Measurements from ENCODE around the gene FAT1.

FAT1 gene

DNA sequence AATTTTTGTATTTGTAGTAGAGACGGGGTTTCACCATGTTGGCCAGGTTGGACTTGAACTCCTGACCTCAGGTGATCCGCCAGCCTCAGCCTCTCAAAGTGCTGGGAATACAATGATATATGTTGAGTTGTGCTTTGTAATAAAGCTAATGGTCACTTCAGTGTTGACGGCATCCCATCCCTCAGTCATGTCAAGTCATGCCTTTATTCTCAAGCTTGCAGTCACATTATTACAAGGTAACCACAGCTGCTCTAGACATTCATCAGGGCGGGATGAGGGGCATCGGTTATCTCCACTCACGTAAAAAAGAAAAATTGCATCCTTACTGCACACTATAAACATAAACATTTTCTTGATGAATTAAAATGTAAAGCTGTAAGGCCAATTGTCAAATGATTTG, 12.8 kb upstream of the FAT1 start:
- H3K4ac ChIP-seq (ENCODE audit: low read length): no peak overlapping the region
- no peak overlapping the region for H4K91ac ChIP-seq (ENCODE audit: low read depth, low read length, poor library complexity)
- no peaks in the 10 kb centered on the region for H3K36me3 ChIP-seq (replicated peaks in 1 of 2; ENCODE audit: control insufficient read depth in 2 of 2, insufficient read depth in 2 of 2, low read length in 2 of 2)
- no peaks in the 10 kb centered on the region for H3K79me1 ChIP-seq (ENCODE audit: low read depth, low read length)
- H4K8ac ChIP-seq (ENCODE audit: low read depth, low read length): no peak overlapping the region
- no peak overlapping the region for H3K4me3 ChIP-seq (ENCODE audit: low read length in 2 of 2)
- H3K14ac ChIP-seq (ENCODE audit: low read length): no peak overlapping the region
- H3K18ac ChIP-seq (ENCODE audit: low read length): no peak overlapping the region
- H2AFZ ChIP-seq (ENCODE audit: low read length): no peak overlapping the region
- H3K23ac ChIP-seq (ENCODE audit: low read depth, low read length, poor library complexity): no peak overlapping the region
- H2BK15ac ChIP-seq (ENCODE audit: low read length): no peak overlapping the region
- DNase-seq (ENCODE audit: low spot score): no peak
- H3K4me1 ChIP-seq (ENCODE audit: control insufficient read depth in 2 of 2, insufficient read depth in 1 of 2, low read depth in 1 of 2, low read length in 2 of 2): peaks cover 0 to 1% of the 10 kb centered on the region in 2 donors
- no peak overlapping the region for H3K9ac ChIP-seq (ENCODE audit: low read depth, low read length, poor library complexity)
- H2BK12ac ChIP-seq (ENCODE audit: low read length): no peak overlapping the region
- H2BK120ac ChIP-seq (ENCODE audit: low read depth, low read length): no peak overlapping the region
- no peak overlapping the region for H3K27ac ChIP-seq (replicated peaks; ENCODE audit: low read length)
- H2BK5ac ChIP-seq (ENCODE audit: low read length): no peak overlapping the region
- no peak overlapping the region for H2AK5ac ChIP-seq (ENCODE audit: low read depth, low read length)
- WGBS, 2 donors (ENCODE audit: extremely low coverage in 2 of 2, insufficient read length in 2 of 2, insufficient replicate concordance in 1 of 2): no CpG with 5 or more reads among the region's 6 CpGs
- no peaks in the 10 kb centered on the region for H3K27me3 ChIP-seq (ENCODE audit: control insufficient read depth in 3 of 3, insufficient read depth in 3 of 3, low read depth in 1 of 3, low read length in 3 of 3)
- no peaks in the 10 kb centered on the region for H3K9me3 ChIP-seq (replicated peaks in 1 of 2; ENCODE audit: control insufficient read depth in 2 of 2, insufficient read depth in 1 of 2, low read depth in 1 of 2, low read length in 2 of 2)
- no peak overlapping the region for H3K4me2 ChIP-seq (ENCODE audit: insufficient read depth, low read length, poor library complexity, severe bottlenecking)

DNA sequence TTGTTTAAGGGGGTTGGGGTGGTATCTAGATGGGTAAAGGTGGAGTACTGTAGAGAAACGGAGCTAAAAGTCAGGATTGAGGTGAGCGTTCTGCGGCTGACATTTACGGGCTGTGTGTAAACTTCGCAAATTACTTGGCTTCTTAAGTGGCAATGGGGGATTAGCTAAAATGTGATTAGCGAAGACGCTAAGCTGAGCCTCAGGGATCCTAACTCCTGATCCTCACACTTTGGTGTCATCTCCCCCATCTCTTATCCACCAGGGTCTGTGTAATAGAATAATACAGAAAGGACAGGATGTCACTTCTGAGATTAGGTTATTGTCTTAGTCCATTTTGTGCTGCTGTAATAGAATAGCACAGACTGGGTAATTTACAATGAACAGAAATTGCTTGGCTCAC, 10.6 kb upstream of the FAT1 start:
- no peak overlapping the region for H4K91ac ChIP-seq (ENCODE audit: low read depth, low read length, poor library complexity)
- H3K79me1 ChIP-seq (ENCODE audit: low read depth, low read length): no peaks in the 10 kb centered on the region
- no peak overlapping the region for H3K27ac ChIP-seq (replicated peaks; ENCODE audit: low read length)
- H3K4me1 ChIP-seq (ENCODE audit: control insufficient read depth in 2 of 2, insufficient read depth in 1 of 2, low read depth in 1 of 2, low read length in 2 of 2): peaks cover 0 to 1% of the 10 kb centered on the region in 2 donors
- H3K4ac ChIP-seq (ENCODE audit: low read length): no peak overlapping the region
- H3K4me3 ChIP-seq (ENCODE audit: low read length in 2 of 2): no peak overlapping the region
- no CpG with 5 or more reads among the region's 7 CpGs for WGBS, 2 donors (ENCODE audit: extremely low coverage in 2 of 2, insufficient read length in 2 of 2, insufficient replicate concordance in 1 of 2)
- H3K14ac ChIP-seq (ENCODE audit: low read length): no peak overlapping the region
- no peak overlapping the region for H3K18ac ChIP-seq (ENCODE audit: low read length)
- no peak for DNase-seq (ENCODE audit: low spot score)
- no peak overlapping the region for H3K9ac ChIP-seq (ENCODE audit: low read depth, low read length, poor library complexity)
- H3K4me2 ChIP-seq (ENCODE audit: insufficient read depth, low read length, poor library complexity, severe bottlenecking): no peak overlapping the region
- no peak overlapping the region for H4K8ac ChIP-seq (ENCODE audit: low read depth, low read length)
- H2BK12ac ChIP-seq (ENCODE audit: low read length): no peak overlapping the region
- H2BK15ac ChIP-seq (ENCODE audit: low read length): no peak overlapping the region
- no peak overlapping the region for H3K23ac ChIP-seq (ENCODE audit: low read depth, low read length, poor library complexity)
- H3K36me3 ChIP-seq (replicated peaks in 1 of 2; ENCODE audit: control insufficient read depth in 2 of 2, insufficient read depth in 2 of 2, low read length in 2 of 2): no peaks in the 10 kb centered on the region
- H2BK5ac ChIP-seq (ENCODE audit: low read length): no peak overlapping the region
- H2AFZ ChIP-seq (ENCODE audit: low read length): no peak overlapping the region
- H2AK5ac ChIP-seq (ENCODE audit: low read depth, low read length): no peak overlapping the region
- no peak overlapping the region for H2BK120ac ChIP-seq (ENCODE audit: low read depth, low read length)
- H3K9me3 ChIP-seq (replicated peaks in 1 of 2; ENCODE audit: control insufficient read depth in 2 of 2, insufficient read depth in 1 of 2, low read depth in 1 of 2, low read length in 2 of 2): no peaks in the 10 kb centered on the region
- H3K27me3 ChIP-seq (ENCODE audit: control insufficient read depth in 3 of 3, insufficient read depth in 3 of 3, low read depth in 1 of 3, low read length in 3 of 3): no peaks in the 10 kb centered on the region

DNA sequence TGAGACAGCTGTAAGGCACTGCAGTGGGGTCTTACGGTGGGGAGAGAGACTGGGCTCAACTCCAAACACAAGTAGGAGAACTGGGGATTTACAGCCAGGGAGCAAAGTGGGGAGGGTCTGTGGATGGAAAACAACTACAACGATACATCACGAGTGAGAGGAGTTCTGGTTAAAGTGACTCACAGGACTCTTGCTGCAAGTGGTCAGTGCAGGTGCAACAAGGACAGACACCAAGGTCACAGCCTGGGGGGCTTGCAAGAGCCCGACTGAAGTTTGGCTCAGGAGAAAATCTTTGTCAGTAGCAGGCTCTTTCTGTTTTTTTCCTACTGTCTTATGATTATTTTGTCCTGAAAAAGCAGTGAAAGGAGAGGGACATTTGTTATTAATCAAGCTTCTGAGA, 10.1 kb upstream of the FAT1 start:
- no peak overlapping the region for H2BK15ac ChIP-seq (ENCODE audit: low read length)
- H2AFZ ChIP-seq (ENCODE audit: low read length): no peak overlapping the region
- H3K27me3 ChIP-seq (ENCODE audit: control insufficient read depth in 3 of 3, insufficient read depth in 3 of 3, low read depth in 1 of 3, low read length in 3 of 3): no peaks in the 10 kb centered on the region
- no peak overlapping the region for H3K4me3 ChIP-seq (ENCODE audit: low read length in 2 of 2)
- H4K91ac ChIP-seq (ENCODE audit: low read depth, low read length, poor library complexity): no peak overlapping the region
- no peak overlapping the region for H2BK12ac ChIP-seq (ENCODE audit: low read length)
- H2BK120ac ChIP-seq (ENCODE audit: low read depth, low read length): no peak overlapping the region
- H3K4me1 ChIP-seq (ENCODE audit: control insufficient read depth in 2 of 2, insufficient read depth in 1 of 2, low read depth in 1 of 2, low read length in 2 of 2): peaks cover under 1 to 1% of the 10 kb centered on the region in 2 donors
- no peak overlapping the region for H2AK5ac ChIP-seq (ENCODE audit: low read depth, low read length)
- no peak for DNase-seq (ENCODE audit: low spot score)
- H3K4me2 ChIP-seq (ENCODE audit: insufficient read depth, low read length, poor library complexity, severe bottlenecking): no peak overlapping the region
- H3K14ac ChIP-seq (ENCODE audit: low read length): no peak overlapping the region
- no peaks in the 10 kb centered on the region for H3K36me3 ChIP-seq (replicated peaks in 1 of 2; ENCODE audit: control insufficient read depth in 2 of 2, insufficient read depth in 2 of 2, low read length in 2 of 2)
- WGBS, 2 donors (ENCODE audit: extremely low coverage in 2 of 2, insufficient read length in 2 of 2, insufficient replicate concordance in 1 of 2): no CpG with 5 or more reads among the region's 4 CpGs
- H3K4ac ChIP-seq (ENCODE audit: low read length): no peak overlapping the region
- no peaks in the 10 kb centered on the region for H3K79me1 ChIP-seq (ENCODE audit: low read depth, low read length)
- no peak overlapping the region for H3K9ac ChIP-seq (ENCODE audit: low read depth, low read length, poor library complexity)
- H3K18ac ChIP-seq (ENCODE audit: low read length): no peak overlapping the region
- H2BK5ac ChIP-seq (ENCODE audit: low read length): no peak overlapping the region
- H3K23ac ChIP-seq (ENCODE audit: low read depth, low read length, poor library complexity): no peak overlapping the region
- no peak overlapping the region for H3K27ac ChIP-seq (replicated peaks; ENCODE audit: low read length)
- no peak overlapping the region for H4K8ac ChIP-seq (ENCODE audit: low read depth, low read length)
- no peaks in the 10 kb centered on the region for H3K9me3 ChIP-seq (replicated peaks in 1 of 2; ENCODE audit: control insufficient read depth in 2 of 2, insufficient read depth in 1 of 2, low read depth in 1 of 2, low read length in 2 of 2)

DNA sequence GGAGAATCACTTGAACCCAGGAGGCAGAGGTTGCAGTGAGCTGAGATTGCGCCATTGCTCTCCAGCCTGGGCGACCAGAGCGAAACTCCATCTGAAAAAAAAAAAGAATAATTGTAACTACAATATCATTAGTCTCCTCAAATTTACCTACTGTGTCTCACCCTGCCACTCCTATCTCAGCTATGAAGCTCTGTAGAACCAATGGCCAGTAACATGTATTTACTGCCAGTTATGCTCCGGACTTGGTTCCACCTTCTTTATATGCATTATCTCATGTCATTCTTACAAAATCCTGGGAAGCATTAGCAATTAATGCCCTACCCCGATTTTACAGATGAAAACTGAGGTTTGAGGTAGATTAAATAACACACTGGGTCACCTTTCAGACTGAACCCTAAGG, 7.0 kb upstream of the FAT1 start:
- no CpG with 5 or more reads among the region's 5 CpGs for WGBS, 2 donors (ENCODE audit: extremely low coverage in 2 of 2, insufficient read length in 2 of 2, insufficient replicate concordance in 1 of 2)
- no peak for DNase-seq (ENCODE audit: low spot score)
- H3K27ac ChIP-seq (replicated peaks; ENCODE audit: low read length): no peak overlapping the region
- no peaks in the 10 kb centered on the region for H3K9me3 ChIP-seq (replicated peaks in 1 of 2; ENCODE audit: control insufficient read depth in 2 of 2, insufficient read depth in 1 of 2, low read depth in 1 of 2, low read length in 2 of 2)
- no peak overlapping the region for H3K4ac ChIP-seq (ENCODE audit: low read length)
- no peak overlapping the region for H2BK12ac ChIP-seq (ENCODE audit: low read length)
- H3K4me2 ChIP-seq (ENCODE audit: insufficient read depth, low read length, poor library complexity, severe bottlenecking): no peak overlapping the region
- H2BK5ac ChIP-seq (ENCODE audit: low read length): no peak overlapping the region
- no peak overlapping the region for H3K18ac ChIP-seq (ENCODE audit: low read length)
- H2AFZ ChIP-seq (ENCODE audit: low read length): no peak overlapping the region
- H2BK120ac ChIP-seq (ENCODE audit: low read depth, low read length): no peak overlapping the region
- H3K36me3 ChIP-seq (replicated peaks in 1 of 2; ENCODE audit: control insufficient read depth in 2 of 2, insufficient read depth in 2 of 2, low read length in 2 of 2): no peaks in the 10 kb centered on the region
- no peak overlapping the region for H3K23ac ChIP-seq (ENCODE audit: low read depth, low read length, poor library complexity)
- no peak overlapping the region for H3K4me3 ChIP-seq (ENCODE audit: low read length in 2 of 2)
- no peaks in the 10 kb centered on the region for H3K27me3 ChIP-seq (ENCODE audit: control insufficient read depth in 3 of 3, insufficient read depth in 3 of 3, low read depth in 1 of 3, low read length in 3 of 3)
- H3K9ac ChIP-seq (ENCODE audit: low read depth, low read length, poor library complexity): no peak overlapping the region
- H2BK15ac ChIP-seq (ENCODE audit: low read length): no peak overlapping the region
- H4K91ac ChIP-seq (ENCODE audit: low read depth, low read length, poor library complexity): no peak overlapping the region
- H3K4me1 ChIP-seq (ENCODE audit: control insufficient read depth in 2 of 2, insufficient read depth in 1 of 2, low read depth in 1 of 2, low read length in 2 of 2): peaks cover 3 to 5% of the 10 kb centered on the region in 2 donors
- H4K8ac ChIP-seq (ENCODE audit: low read depth, low read length): no peak overlapping the region
- no peak overlapping the region for H2AK5ac ChIP-seq (ENCODE audit: low read depth, low read length)
- no peaks in the 10 kb centered on the region for H3K79me1 ChIP-seq (ENCODE audit: low read depth, low read length)
- no peak overlapping the region for H3K14ac ChIP-seq (ENCODE audit: low read length)
